ENCODE measurements around the gene IRAK3. TPM values are rescaled to one million over a fixed set of nuclear protein-coding genes. Genes with fewer than 3 reads are reported as not detected.
"Not testable (repeated sequence)": the region's sequence is repeated elsewhere in the genome, so short reads cannot be mapped to it uniquely, and the experiment has no call there.

IRAK3 gene
- total and polyA plus RNA-seq, 9 donors, result 1.8 to 11.4 (median 7.3) TPM

DNA sequence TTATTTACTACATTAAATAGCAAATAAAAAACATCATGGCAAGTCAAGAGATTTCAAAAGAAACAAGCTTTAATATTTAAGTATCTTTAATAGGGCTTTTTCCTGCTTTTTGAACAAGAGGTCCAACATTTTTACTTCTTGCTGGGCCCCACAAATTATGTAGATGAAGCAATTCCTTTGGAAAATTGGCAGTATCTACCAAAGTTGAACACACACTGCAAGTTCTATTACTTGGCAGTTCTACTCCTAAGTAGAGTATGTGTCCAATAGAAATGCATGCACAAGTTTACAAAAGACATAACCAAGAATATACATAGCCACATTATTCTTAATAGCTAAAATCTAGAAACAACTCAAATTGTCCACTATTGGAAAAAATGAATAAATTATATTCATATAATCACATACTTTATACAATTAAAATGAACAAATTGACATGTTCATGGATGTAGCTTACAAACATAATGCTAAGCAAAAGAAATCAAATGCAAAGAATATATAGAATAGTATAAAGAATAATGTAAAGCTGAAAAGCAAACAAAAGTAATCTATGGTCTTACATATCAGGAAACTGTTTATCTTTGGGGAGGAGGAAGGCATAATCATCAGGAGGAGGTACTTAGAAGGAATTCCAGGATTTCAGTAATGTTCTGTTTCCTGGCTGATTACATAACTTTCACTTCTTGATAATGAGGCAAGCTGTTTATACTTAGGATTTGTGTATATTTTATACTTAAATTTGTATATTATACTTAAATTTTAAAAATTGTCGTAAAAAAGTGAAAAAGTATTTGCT is 12.7 kb upstream of the IRAK3 start:
- Histone ChIP-seq H3K4me3 (no peak overlapping the region), H3K27ac (no peak overlapping the region), H3K36me3 (no peaks in the 10 kb centered on the region), H3K4me1 (ENCODE audit: insufficient read depth) (no peaks in the 10 kb centered on the region), H3K9me3 (no peaks in the 10 kb centered on the region), H3K27me3 (no peaks in the 10 kb centered on the region)
- intact Hi-C loops (cut with DNase I), result no loop called here
- no peak for DNase-seq
- 6 to 16% (median 7%) methylated on average over 1 of the region's 1 CpG for WGBS, 3 donors
- TF ChIP-seq POLR2A (IDR thresholded peaks at IDR 0.05) (no peak), EP300 (IDR thresholded peaks at IDR 0.05) (no peak)
- TF ChIP-seq, protein P1, sequence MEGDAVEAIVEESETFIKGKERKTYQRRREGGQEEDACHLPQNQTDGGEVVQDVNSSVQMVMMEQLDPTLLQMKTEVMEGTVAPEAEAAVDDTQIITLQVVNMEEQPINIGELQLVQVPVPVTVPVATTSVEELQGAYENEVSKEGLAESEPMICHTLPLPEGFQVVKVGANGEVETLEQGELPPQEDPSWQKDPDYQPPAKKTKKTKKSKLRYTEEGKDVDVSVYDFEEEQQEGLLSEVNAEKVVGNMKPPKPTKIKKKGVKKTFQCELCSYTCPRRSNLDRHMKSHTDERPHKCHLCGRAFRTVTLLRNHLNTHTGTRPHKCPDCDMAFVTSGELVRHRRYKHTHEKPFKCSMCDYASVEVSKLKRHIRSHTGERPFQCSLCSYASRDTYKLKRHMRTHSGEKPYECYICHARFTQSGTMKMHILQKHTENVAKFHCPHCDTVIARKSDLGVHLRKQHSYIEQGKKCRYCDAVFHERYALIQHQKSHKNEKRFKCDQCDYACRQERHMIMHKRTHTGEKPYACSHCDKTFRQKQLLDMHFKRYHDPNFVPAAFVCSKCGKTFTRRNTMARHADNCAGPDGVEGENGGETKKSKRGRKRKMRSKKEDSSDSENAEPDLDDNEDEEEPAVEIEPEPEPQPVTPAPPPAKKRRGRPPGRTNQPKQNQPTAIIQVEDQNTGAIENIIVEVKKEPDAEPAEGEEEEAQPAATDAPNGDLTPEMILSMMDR (IDR thresholded peaks at IDR 0.05), result no peak

DNA sequence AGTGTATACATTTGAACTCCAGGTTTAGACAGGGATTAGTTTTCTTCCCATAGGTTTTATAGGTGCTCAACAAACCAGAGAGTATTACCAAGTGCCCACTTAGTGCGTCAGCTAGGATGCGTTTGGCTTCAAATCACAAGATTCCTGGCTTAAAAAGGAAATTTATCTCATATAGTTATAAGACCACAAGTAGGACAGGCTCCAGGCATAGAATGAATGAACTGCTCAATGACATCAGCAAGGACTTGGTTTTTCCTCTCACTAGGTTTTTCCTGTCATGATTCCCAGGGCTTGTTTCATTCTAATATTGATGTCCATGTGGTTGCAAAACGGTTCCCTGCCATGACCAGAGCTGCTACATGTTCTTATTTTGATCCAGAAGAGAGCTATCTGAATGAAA is 6.1 kb upstream of the IRAK3 start:
- no peaks in the 10 kb centered on the region for H3K27me3 ChIP-seq
- no peak overlapping the region for H3K4me3 ChIP-seq
- 73 to 77% (median 75%) methylated on average over 3 of the region's 3 CpGs for WGBS, 3 donors
- intact Hi-C loops (cut with DNase I), result no loop called here
- H3K36me3 ChIP-seq, result no peaks in the 10 kb centered on the region
- DNase-seq, result no peak
- H3K9me3 ChIP-seq, result no peaks in the 10 kb centered on the region
- TF ChIP-seq EP300 (IDR thresholded peaks at IDR 0.05), result no peak
- no peak for TF ChIP-seq POLR2A (IDR thresholded peaks at IDR 0.05)
- TF ChIP-seq, protein P1 (IDR thresholded peaks at IDR 0.05), result no peak
- H3K27ac ChIP-seq, result no peak overlapping the region
- H3K4me1 ChIP-seq (ENCODE audit: insufficient read depth), result no peaks in the 10 kb centered on the region

DNA sequence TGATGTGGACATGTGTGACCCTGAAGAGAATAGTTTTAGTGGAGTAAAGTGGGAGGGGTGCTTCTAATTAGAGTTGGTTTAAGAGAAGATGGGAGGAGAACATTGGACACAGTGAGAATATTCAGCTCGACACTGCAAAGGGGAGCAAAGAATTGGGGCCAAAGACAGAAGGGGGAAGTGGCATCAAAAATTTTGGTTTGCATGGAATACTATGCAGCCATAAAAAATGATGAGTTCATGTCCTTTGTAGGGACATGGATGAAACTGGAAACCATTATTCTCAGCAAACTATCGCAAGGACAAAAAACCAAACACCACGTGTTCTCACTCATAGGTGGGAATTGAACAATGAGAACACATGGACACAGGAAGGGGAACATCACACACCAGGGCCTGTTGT is 4.2 kb upstream of the IRAK3 start:
- H3K4me3 ChIP-seq; H3K27me3 ChIP-seq; H3K36me3 ChIP-seq; intact Hi-C loops (cut with DNase I); H3K9me3 ChIP-seq; H3K27ac ChIP-seq; H3K4me1 ChIP-seq (ENCODE audit: insufficient read depth); DNase-seq: not testable (repeated sequence)
- WGBS, 3 donors, result 89 to 95% (median 92%) methylated on average over 3 of the region's 3 CpGs

DNA sequence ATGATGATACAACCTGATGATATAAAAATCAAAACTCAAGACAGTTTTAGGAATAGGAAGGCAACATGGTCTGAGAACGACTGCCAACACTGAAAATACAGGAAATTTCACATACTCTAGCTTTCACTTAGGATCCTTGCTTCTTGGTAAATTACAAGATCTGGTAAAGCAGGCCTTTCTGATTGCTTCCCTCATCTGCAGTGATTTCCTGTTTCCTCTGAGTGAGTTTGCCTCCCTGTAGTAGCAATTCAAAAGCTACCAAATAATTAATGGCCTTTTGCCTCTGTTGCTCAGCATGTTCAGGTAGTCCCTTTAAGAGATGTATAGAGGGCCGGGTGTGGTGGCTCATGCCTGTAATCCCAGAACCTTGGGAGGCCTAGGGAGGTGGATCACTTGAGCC is 2.0 kb upstream of the IRAK3 start:
- H3K27me3 ChIP-seq, result no peaks in the 10 kb centered on the region
- WGBS, 3 donors, result 77 to 82% (median 79%) methylated on average over 2 of the region's 2 CpGs
- no peak for TF ChIP-seq EP300 (IDR thresholded peaks at IDR 0.05)
- TF ChIP-seq, protein P1 (IDR thresholded peaks at IDR 0.05), result no peak
- TF ChIP-seq POLR2A (IDR thresholded peaks at IDR 0.05), result no peak
- no peak overlapping the region for H3K4me3 ChIP-seq
- H3K36me3 ChIP-seq, result no peaks in the 10 kb centered on the region
- no peak overlapping the region for H3K27ac ChIP-seq
- intact Hi-C loops (cut with DNase I), result no loop called here
- no peaks in the 10 kb centered on the region for H3K9me3 ChIP-seq
- DNase-seq, result no peak
- no peaks in the 10 kb centered on the region for H3K4me1 ChIP-seq (ENCODE audit: insufficient read depth)

DNA sequence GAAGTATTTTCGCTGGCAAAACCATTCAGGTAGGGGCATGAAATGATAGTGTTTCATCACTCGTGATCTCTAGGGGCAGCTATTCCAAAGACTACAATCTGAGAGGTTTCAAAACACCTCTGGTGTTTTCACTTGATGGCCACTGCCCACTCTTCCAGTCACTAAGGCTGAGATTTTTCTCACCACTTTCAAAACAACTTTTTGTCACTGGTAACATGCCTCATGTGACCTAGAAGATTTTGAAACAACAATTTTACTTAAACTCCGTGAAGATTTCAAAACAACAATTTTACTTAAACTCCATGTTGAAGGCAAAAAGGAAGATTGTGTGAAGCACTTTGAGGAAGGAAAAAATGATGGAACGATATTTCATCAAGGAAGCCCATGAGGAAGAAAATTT is 1.2 kb upstream of the IRAK3 start:
- Histone ChIP-seq H3K27me3 (no peaks in the 10 kb centered on the region), H3K9me3 (no peaks in the 10 kb centered on the region), H3K4me1 (ENCODE audit: insufficient read depth) (no peaks in the 10 kb centered on the region), H3K36me3 (no peaks in the 10 kb centered on the region), H3K4me3 (no peak overlapping the region), H3K27ac (no peak overlapping the region)
- TF ChIP-seq EP300 (IDR thresholded peaks at IDR 0.05) (no peak), POLR2A (IDR thresholded peaks at IDR 0.05) (no peak)
- TF ChIP-seq, protein P1 (IDR thresholded peaks at IDR 0.05), result no peak
- intact Hi-C loops (cut with DNase I), result no loop called here
- no peak for DNase-seq
- WGBS, 3 donors, result 91 to 94% (median 92%) methylated on average over 4 of the region's 4 CpGs

Measured in ovary (tissue), 9 donors.